ENCODE measurements around the gene ANTXR2.
"Not testable (repeated sequence)": the region's sequence is repeated elsewhere in the genome, so short reads cannot be mapped to it uniquely, and the experiment has no call there.

Gene ANTXR2

DNA sequence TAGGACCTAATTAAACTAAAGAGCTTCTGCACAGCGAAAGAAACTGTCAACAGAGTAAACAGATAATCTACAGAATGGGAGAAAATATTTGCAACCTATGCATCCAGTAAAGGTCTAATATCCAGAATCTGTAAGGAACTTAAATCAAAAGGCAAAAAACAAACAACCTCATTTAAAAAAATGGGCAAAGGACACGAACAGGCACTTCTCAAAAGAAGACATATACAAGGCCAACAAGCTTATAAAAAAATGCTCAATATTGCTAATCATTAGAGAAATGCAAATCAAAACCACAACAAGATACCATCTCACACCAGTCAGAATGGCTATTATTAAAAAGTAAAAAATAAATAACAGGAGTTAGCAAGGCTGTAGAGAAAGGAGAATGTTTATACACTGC lies 81.9 kb downstream of the ANTXR2 start:
- not testable (repeated sequence) for DNase-seq (ENCODE audit: low read depth in 2 of 2)

DNA sequence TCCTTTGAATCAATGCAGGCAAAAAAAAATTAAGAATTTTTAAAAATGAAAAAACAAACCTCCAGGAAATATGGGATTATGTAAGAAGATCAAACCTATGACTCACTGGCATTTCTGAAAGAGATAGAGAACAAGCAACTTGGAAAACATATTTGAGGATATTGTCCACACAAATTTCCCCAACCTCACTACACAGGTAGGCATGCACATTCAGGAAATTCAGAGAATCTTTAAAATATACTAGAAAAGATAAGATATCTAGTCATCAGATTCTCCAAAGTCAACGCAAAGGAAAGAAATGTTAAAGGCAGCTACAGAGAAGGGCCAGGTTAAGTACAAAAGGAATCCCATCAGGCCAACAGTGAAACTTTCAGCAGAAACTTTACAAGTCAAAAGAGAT lies 85.6 kb downstream of the ANTXR2 start:
- no peak for DNase-seq (ENCODE audit: low read depth in 2 of 2)

DNA sequence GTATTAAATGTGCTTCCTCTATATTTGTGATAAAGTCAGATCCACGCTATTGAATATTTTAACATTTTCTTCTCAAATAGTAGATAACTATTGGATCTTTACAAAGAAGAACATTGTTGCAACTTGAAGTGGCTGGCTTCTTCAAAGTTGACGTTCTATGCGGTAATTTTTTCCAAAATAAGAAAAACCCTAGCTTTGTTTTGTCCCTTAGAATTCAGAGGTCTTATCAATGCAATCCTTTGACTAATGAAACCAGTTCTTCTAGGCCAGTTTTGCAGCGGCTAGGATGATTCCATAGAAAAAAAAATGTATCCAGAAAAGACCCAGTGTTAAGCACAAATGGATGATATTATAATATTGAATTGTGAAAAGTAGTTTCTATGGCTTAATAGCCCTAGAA lies 89.6 kb downstream of the ANTXR2 start:
- DNase-seq (ENCODE audit: low read depth in 2 of 2): no peak

GRCh38 chr4:79982601-79983322 lies 90.3 kb downstream of the ANTXR2 start:
- no peak for DNase-seq (ENCODE audit: low read depth in 2 of 2)

DNA sequence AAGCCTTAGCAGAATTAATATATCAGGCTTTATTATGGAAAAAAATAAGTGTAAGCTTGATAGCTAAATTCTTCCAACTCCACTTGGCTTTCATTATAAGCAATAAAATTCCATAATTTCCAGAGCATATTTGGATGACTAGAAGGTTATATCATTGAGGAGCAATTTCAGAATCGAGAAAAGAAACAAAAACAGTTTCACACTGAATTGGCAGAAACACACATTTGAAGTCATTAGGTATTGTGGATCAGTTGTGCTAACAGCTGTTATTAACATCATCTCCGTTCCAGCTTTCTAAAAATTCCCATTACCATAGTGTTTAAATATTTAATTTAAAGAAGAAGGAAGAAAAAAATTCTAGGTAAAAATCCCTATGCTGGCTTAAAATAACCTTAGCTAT lies 92.6 kb downstream of the ANTXR2 start:
- DNase-seq (ENCODE audit: low read depth in 2 of 2): no peak

DNA sequence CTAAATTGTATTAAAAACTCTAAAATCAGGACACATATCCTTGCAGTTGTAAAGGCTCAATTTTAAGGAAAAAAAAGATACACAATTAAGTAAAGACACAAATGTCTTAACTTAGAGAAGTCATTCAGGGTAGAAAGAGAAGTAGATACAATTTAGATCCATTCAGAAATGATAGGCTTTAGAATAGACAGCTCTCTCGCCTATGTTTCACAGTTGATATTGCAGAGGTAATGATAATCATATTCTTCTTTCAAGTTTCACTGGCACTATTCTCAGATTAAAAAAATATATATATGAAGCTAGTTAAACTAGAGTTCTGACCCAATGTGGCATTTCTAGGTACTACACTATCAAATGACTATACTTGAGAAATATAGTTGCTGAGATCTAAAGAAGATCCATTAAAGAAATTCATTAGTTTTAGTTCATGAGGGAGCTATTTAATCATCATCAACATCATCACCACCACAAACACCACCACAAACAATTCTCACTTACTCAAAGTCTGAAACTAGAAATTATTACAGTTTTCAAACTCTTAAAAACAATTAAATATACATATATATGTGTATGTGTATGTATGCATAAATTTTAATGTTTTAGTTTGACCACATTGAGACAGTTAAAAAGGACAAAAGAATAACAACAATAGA lies 93.1 kb downstream of the ANTXR2 start:
- DNase-seq (ENCODE audit: low read depth in 2 of 2): no peak

GRCh38 chr4:79977131-79977840 lies 95.7 kb downstream of the ANTXR2 start:
- no peak for DNase-seq (ENCODE audit: low read depth in 2 of 2)

- no peak for DNase-seq (ENCODE audit: low read depth in 2 of 2)
These were observed 108.4 kb downstream of the ANTXR2 start for GRCh38 chr4:79964400-79965211.

DNA sequence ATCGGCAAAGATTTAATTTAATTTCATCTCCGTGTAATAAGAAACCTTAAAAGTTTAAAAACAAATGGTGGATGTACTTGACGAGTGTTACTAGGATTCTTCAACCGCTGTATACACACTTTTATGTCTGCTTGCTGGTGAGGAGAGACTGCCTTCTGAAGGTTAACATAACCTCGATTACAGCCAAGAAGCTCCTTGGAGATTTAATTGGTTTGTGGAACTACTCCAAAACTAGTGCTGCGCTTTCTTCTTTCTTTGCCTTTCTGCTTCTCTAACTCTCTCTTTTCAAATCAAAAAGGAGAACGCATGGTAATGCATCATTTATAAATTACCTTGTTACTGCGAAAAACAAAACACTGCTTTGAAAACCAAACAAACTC lies 109.0 kb downstream of the ANTXR2 start:
- no peak for DNase-seq (ENCODE audit: low read depth in 2 of 2)

- no peak for DNase-seq (ENCODE audit: low read depth in 2 of 2)
These were observed 113.4 kb downstream of the ANTXR2 start for GRCh38 chr4:79959652-79960051.

- no peak for DNase-seq (ENCODE audit: low read depth in 2 of 2)
These were observed 114.4 kb downstream of the ANTXR2 start for GRCh38 chr4:79958466-79959264.

GRCh38 chr4:79949178-79949577 lies 123.9 kb downstream of the ANTXR2 start:
- no peak for DNase-seq (ENCODE audit: low read depth in 2 of 2)

DNA sequence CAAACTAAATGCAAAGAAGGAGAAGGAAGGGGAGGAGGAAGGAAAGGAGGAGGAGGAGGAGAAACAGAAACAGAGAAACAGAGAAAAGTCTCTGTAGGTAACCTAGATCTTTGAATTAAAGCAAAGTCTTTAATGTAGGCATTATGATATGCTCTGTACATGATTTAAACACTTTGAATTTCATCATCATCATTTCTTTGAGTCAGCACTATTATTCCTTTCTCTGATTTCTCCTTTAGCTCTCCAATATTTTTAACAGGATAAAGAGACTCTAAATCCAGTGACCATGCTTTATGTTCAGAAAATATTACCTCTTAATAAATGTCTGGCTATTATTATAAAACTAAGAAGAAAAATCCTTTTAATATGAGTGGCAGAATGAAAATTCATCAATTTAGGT lies 124.3 kb downstream of the ANTXR2 start:
- no peak for DNase-seq (ENCODE audit: low read depth in 2 of 2)

DNA sequence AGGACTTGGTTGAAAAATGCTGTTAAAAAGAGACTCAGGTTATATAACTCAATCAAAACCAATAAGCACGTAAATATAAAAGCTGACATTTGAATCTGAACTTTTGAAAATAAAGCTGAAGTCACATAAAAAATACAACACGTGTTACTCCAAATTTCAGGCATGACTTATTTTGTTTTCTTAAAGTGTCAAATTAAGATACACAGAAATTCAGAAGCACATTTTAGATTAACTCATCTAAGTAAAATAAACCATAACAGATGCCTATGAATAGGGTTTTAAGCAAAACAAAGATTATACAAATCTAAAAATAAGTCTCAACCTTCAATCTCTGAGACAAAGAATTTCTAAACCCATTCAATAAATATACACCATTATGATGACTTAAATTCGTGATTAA lies 124.8 kb downstream of the ANTXR2 start:
- DNase-seq (ENCODE audit: low read depth in 2 of 2): no peak

DNA sequence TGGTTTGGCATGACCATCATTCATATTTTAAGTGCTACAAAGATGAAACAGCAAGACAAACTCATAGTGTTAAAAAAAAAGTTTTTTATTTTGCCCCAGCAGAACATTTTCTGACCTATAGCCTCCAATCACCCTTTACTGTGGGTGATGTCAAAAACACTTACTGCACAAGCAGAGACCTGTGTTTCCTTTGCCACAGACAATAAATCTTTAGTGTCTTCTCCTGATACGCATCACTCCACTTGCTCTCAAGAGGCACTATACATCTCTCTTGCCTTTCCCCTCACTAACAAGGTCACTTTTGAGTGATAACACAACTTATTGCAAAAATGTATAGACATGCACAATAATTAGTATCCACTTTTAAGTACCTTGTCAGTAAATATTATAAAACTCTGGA lies 125.6 kb downstream of the ANTXR2 start:
- no peak for DNase-seq (ENCODE audit: low read depth in 2 of 2)

- no peak for DNase-seq (ENCODE audit: low read depth in 2 of 2)
These were observed 137.8 kb downstream of the ANTXR2 start for GRCh38 chr4:79935274-79935673.

GRCh38 chr4:79934660-79935059 lies 138.4 kb downstream of the ANTXR2 start:
- DNase-seq (ENCODE audit: low read depth in 2 of 2): no peak

GRCh38 chr4:79927931-79928330 lies 145.1 kb downstream of the ANTXR2 start:
- no peak for DNase-seq (ENCODE audit: low read depth in 2 of 2)

- DNase-seq (ENCODE audit: low read depth in 2 of 2): no peak
These were observed 149.7 kb downstream of the ANTXR2 start for GRCh38 chr4:79923281-79923680.

GRCh38 chr4:79922011-79922410 lies 151.0 kb downstream of the ANTXR2 start:
- DNase-seq (ENCODE audit: low read depth in 2 of 2): no peak

GRCh38 chr4:79920163-79920853 lies 152.7 kb downstream of the ANTXR2 start:
- DNase-seq (ENCODE audit: low read depth in 2 of 2): no peak

Data from fibroblast of skin of left biceps (primary cell).